HepG2 (cell line): ENCODE data around the gene CCS. TPM values are rescaled to one million over a fixed set of nuclear protein-coding genes. Genes with fewer than 3 reads are reported as not detected.

Experiments used
- ATF7 ChIP-seq, 2 experiments: fragments of 450-650 bp in 1 of 2; sonication (generic) in 1 of 2; formaldehyde crosslinking in 1 of 2; IDR thresholded peaks; 2 replicates each; pipeline versions ENCODE4 v1.4.0 to v1.6.1; 2016 to 2020; ENCODE audit warnings: antibody characterized with exemption in 1 of 2, mild to moderate bottlenecking in 1 of 2, missing genetic modification reagents in 1 of 2
- DMAP1 ChIP-seq: IDR thresholded peaks from 2 replicates; pipeline ENCODE4 v1.6.1; 2016
- GZF1 ChIP-seq: sonication (generic); formaldehyde crosslinking; IDR thresholded peaks from 2 replicates; pipeline ENCODE4 v1.5.1; 2020; ENCODE audit warnings: mild to moderate bottlenecking, missing genetic modification reagents
- MAZ ChIP-seq, 2 experiments: sonication (generic) in 1 of 2; formaldehyde crosslinking in 1 of 2; IDR thresholded peaks; 2 replicates each; pipeline versions ENCODE4 v1.5.0 to v1.6.1; 2012 to 2020; ENCODE audit warnings: low read depth in 2 of 2, mild to moderate bottlenecking in 2 of 2, borderline replicate concordance in 1 of 2, improper control_type of control experiment in 1 of 2, low read length in 1 of 2, missing genetic modification reagents in 1 of 2, moderate library complexity in 1 of 2
- NFAT5 ChIP-seq: sonication (generic); formaldehyde crosslinking; IDR thresholded peaks from 2 replicates; pipeline ENCODE4 v1.4.0; 2020; ENCODE audit warnings: missing genetic modification reagents
- PREB ChIP-seq: sonication (generic); formaldehyde crosslinking; IDR thresholded peaks from 2 replicates; pipeline ENCODE4 v1.4.0; 2020; ENCODE audit warnings: missing genetic modification reagents
- RCOR2 ChIP-seq: IDR thresholded peaks from 2 replicates; pipeline ENCODE4 v1.6.1; 2016; ENCODE audit warnings: missing biosample characterization, missing genetic modification reagents
- RXRB ChIP-seq: IDR thresholded peaks from 2 replicates; pipeline ENCODE4 v1.6.1; 2016; ENCODE audit warnings: borderline replicate concordance, missing genetic modification reagents, missing compliant biosample characterization
- SMYD3 ChIP-seq: sonication (generic); formaldehyde crosslinking; IDR thresholded peaks from 2 replicates; pipeline ENCODE4 v1.8.1; 2023; ENCODE audit warnings: mild to moderate bottlenecking, missing genetic modification reagents
- SOX13 ChIP-seq, 3 experiments: fragments of 450-650 bp in 1 of 3; sonication (generic) in 1 of 3; formaldehyde crosslinking in 1 of 3; IDR thresholded peaks in 2 of 3; conservative IDR thresholded peaks in 1 of 3; 2 replicates each; pipeline versions ENCODE4 v1.5.0 to v1.6.1; 2016 to 2020; ENCODE audit warnings: antibody characterized with exemption in 1 of 3, mild to moderate bottlenecking in 1 of 3, missing compliant biosample characterization in 1 of 3, missing genetic modification reagents in 1 of 3, moderate library complexity in 1 of 3
- YEATS2 ChIP-seq: sonication (generic); formaldehyde crosslinking; IDR thresholded peaks from 2 replicates; pipeline ENCODE4 v1.4.0; 2020; ENCODE audit warnings: missing genetic modification reagents, borderline replicate concordance
- ZBTB1 ChIP-seq: sonication (generic); formaldehyde crosslinking; IDR thresholded peaks from 2 replicates; pipeline ENCODE4 v1.4.0; 2020; ENCODE audit warnings: missing genetic modification reagents, borderline replicate concordance
- ZBTB26 ChIP-seq: IDR thresholded peaks from 2 replicates; pipeline ENCODE4 v1.6.1; 2016; ENCODE audit warnings: missing compliant biosample characterization, missing genetic modification reagents, borderline replicate concordance
- ZFP36L2 ChIP-seq: sonication (generic); formaldehyde crosslinking; IDR thresholded peaks from 2 replicates; pipeline ENCODE4 v1.4.0; 2020; ENCODE audit warnings: missing genetic modification reagents
- ZNF205 ChIP-seq: IDR thresholded peaks from 2 replicates; pipeline ENCODE4 v1.6.1; 2018; ENCODE audit warnings: missing biosample characterization, missing genetic modification reagents
- ZNF530 ChIP-seq: sonication (generic); formaldehyde crosslinking; IDR thresholded peaks from 2 replicates; pipeline ENCODE4 v1.5.0; 2020; ENCODE audit warnings: low read depth, mild to moderate bottlenecking, missing genetic modification reagents
- ZNF614 ChIP-seq: IDR thresholded peaks from 2 replicates; pipeline ENCODE4 v1.6.1; 2018; ENCODE audit warnings: missing biosample characterization, missing genetic modification reagents, inconsistent platforms, borderline replicate concordance
- ZNF747 ChIP-seq: sonication (generic); formaldehyde crosslinking; IDR thresholded peaks from 2 replicates; pipeline ENCODE4 v1.8.1; 2023; ENCODE audit warnings: missing genetic modification reagents, mild to moderate bottlenecking, borderline replicate concordance
- ZNF790 ChIP-seq: sonication (generic); formaldehyde crosslinking; IDR thresholded peaks from 2 replicates; pipeline ENCODE4 v1.8.0; 2022; ENCODE audit warnings: missing genetic modification reagents, mild to moderate bottlenecking, borderline replicate concordance
- ZSCAN9 ChIP-seq: IDR thresholded peaks from 2 replicates; pipeline ENCODE4 v1.6.1; 2016; ENCODE audit warnings: borderline replicate concordance
- polyA plus RNA-seq, 8 experiments: library from polyadenylated mRNA; depleted of rRNA in 3 of 8; stranded (reverse) in 7 of 8; unstranded in 1 of 8; fragments of >200 nt; fragmentation: Illumina TruSeq in 4 of 8; extraction: Trizol in 4 of 8; gene quantifications; 2 replicates each; pipeline versions ENCODE4 v1.2.1 to v1.2.3, GENCODE V29; 2011 to 2016; ENCODE audit warnings: low read depth in 4 of 8, missing spikeins in 1 of 8, mixed read lengths in 1 of 8; ENCODE audit not compliant: insufficient read depth in 1 of 8
- total RNA-seq, 5 experiments: library from RNA; depleted of rRNA; stranded (reverse); fragments of >200 nt; fragmentation: Illumina TruSeq; extraction: Trizol; gene quantifications; 2 replicates each; pipeline ENCODE4 v1.2.3, GENCODE V29; 2016; ENCODE audit warnings: low read depth in 1 of 5

CCS gene
- total and polyA plus RNA-seq, 2 of the 13 experiments (the other 11 are each of a cell fraction or from before 2014, with no cell fraction given): 25.4 to 44.6 TPM

- TF ChIP-seq ATF7 (IDR thresholded peaks at IDR 0.05) (no peak), ATF7 (CRISPR knock-in tag; IDR thresholded peaks at IDR 0.05) (0 out of 2 replicates have a peak, but pooled peaks have one; percentile 22), ZNF530 (CRISPR knock-in tag) (no peak), SOX13 (IDR thresholded peaks at IDR 0.05) (no peak), SOX13 (CRISPR knock-in tag; conservative IDR thresholded peaks at IDR 0.05 in 1 of 2, IDR thresholded peaks at IDR 0.05 in 1 of 2) (peak in 1 of 2 experiments; percentile 51; a peak in 2 of 4 replicates), ZNF205 (CRISPR knock-in tag) (peak; percentile 16), ZNF747 (CRISPR knock-in tag) (peak; percentile 91), ZSCAN9 (CRISPR knock-in tag) (peak; percentile 75; the same call in 1 of the 2 replicates), ZFP36L2 (CRISPR knock-in tag) (peak; percentile 52; the same call in 1 of the 2 replicates), GZF1 (CRISPR knock-in tag) (peak; percentile 76; the same call in 1 of the 2 replicates), RCOR2 (peak; percentile 85), NFAT5 (peak; percentile 57; the same call in 1 of the 2 replicates), PREB (CRISPR knock-in tag) (no peak), DMAP1 (peak; percentile 88), ZBTB1 (CRISPR knock-in tag) (no peak), SMYD3 (CRISPR knock-in tag) (peak; percentile 85; the same call in 1 of the 2 replicates), MAZ (IDR thresholded peaks at IDR 0.05; ENCODE audit: borderline replicate concordance, low read depth, low read length) (peak; percentile 38; the same call in 1 of the 2 replicates), MAZ (CRISPR knock-in tag; IDR thresholded peaks at IDR 0.05; ENCODE audit: low read depth) (peak; percentile 91), ZNF614 (CRISPR knock-in tag) (peak; percentile 74; the same call in 1 of the 2 replicates), ZNF790 (CRISPR knock-in tag) (0 out of 2 replicates have a peak, but pooled peaks have one; percentile 86), RXRB (CRISPR knock-in tag) (peak; percentile 38; the same call in 1 of the 2 replicates), YEATS2 (CRISPR knock-in tag) (peak; percentile 61; the same call in 1 of the 2 replicates), ZBTB26 (peak; percentile 78; the same call in 1 of the 2 replicates)
Measured at GRCh38 chr11:66592457-66593302, at the start of gene CCS, which contains the start of gene CCDC87 (continued).
